ENCODE measurements around the gene ABCB9. TPM values are rescaled to one million over a fixed set of nuclear protein-coding genes. Genes with fewer than 3 reads are reported as not detected.

Gene ABCB9
- total and polyA plus RNA-seq, 2 of the 8 experiments (the other 6 are each of a cell fraction or from before 2014, with no cell fraction given): 3.8 to 8.0 TPM

DNA sequence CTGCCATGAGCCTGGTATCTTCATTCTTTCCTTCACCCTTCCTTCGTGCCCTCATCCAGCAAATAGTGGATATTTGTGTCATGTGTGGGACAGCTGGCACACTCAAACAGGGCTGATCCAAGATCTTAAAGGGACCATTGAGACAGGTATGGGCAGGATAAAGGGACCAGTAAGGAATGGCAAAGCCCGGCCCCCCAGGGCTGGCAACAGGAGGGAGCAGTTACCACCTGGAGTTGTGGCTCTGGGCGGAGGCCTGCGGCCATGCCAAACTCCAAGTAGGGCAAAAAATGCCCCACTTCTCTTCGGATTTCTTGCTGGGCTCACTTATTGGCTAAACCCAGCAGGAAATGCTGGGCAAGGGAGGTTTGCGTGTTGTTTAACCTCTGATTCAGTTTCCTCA lies 10.9 kb upstream of the ABCB9 start (continued):
- TF ChIP-seq CHD7 (IDR thresholded peaks at IDR 0.05; ENCODE audit: insufficient replicate concordance, low read length): no peak
- no peak for TF ChIP-seq CHD2 (IDR thresholded peaks at IDR 0.05; ENCODE audit: low read length)
- no peak for TF ChIP-seq TAF7 (optimal IDR thresholded peaks at IDR 0.05; ENCODE audit: borderline replicate concordance, low read depth, low read length)
- no peak for TF ChIP-seq RBBP5 (IDR thresholded peaks at IDR 0.05; ENCODE audit: borderline replicate concordance, low read depth, low read length)
- TF ChIP-seq CEBPB (IDR thresholded peaks at IDR 0.05; ENCODE audit: low read depth, low read length): no peak
- TF ChIP-seq HDAC2 (IDR thresholded peaks at IDR 0.05; ENCODE audit: borderline replicate concordance in 1 of 2, low read depth in 2 of 2, low read length in 2 of 2): no peak
- no peak for TF ChIP-seq TEAD4 (IDR thresholded peaks at IDR 0.05; ENCODE audit: low read depth, low read length)

All from H1 (cell line).